HG02798 (cell line): ENCODE measurements around the gene ELOVL7.
"Not testable (repeated sequence)": the region's sequence is repeated elsewhere in the genome, so short reads cannot be mapped to it uniquely, and the experiment has no call there.

ENCODE experiments used
- ATAC-seq: cut with Tn5 transposase; IDR thresholded peaks from one replicate; pipeline ENCODE4 v1.9.1; 2021; ENCODE audit warnings: mild to moderate bottlenecking; ENCODE audit not compliant: unreplicated experiment, poor library complexity

ELOVL7 gene

DNA sequence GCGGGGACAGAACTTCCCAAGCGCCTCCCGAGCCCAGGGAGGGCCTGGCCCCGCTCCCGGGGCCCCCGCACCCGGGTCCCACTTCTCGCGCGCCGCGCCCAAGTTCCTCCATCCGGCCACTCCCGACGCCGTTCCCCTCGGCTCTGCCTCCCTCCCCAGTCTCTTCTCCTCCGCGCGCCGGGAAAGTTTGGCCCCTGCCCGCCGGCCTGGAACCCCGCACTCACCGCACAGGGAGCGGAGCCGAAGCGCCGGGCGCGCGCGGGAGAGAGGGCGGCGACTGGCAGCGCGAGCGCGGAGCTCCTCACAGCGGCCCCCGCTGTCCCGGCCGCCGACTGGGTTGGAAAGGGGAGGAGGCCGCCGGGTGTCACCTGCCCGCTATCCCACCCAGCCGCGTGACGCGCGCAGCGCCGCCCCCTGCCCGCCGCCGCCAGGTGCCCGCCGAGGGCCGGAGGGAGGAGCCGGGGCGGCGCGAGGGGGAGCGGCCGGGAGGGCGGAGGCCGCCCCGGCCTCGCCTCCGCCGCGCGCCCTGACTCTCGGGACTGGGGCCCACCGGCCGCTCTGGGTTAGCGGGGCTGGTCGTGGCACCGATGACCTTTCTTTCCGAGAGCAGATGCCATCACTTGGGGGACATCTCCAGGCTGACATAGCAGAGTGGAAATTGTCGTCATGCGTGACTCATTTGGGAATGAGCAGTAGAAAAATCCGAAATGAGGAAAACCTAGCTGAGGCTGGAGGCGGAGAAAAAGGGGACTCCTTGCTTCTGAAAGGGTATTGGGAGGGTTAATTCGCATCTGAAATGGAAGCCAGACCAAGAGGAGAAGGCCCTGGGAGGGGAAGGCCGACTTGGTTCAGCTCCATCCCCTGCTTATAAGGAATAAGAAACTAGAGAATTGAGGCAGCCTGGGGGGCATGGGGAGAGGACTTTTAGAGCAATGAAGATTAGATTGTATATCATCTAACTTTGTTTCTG is at the start of gene ELOVL7:
Gene ELOVL7, minus strand, starts transcription at position 334 of the 970 bp plus-strand sequence. CDS start 56,872 bp downstream, outside the sequence.
- peak; percentile 94 for ATAC-seq

DNA sequence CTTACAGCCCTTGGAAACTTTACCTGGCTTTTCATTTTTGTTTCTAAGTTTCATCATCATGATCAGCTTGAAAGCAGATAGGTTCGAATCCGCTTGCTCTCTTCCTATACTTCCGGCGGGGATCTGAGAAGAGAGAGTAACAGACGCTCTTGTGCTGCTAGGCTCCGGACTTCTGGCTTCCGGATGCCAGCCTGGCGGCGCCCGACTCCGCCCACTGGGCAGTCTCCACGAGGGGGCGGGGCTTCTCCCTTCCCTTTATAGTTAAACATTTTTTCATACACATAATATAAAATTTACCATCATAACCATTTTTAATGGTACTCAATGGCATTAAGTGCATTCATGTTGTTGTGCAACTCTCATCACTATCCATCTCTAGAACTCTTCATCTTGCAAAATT is 49.5 kb upstream of the ELOVL7 start:
- no peak for ATAC-seq

DNA sequence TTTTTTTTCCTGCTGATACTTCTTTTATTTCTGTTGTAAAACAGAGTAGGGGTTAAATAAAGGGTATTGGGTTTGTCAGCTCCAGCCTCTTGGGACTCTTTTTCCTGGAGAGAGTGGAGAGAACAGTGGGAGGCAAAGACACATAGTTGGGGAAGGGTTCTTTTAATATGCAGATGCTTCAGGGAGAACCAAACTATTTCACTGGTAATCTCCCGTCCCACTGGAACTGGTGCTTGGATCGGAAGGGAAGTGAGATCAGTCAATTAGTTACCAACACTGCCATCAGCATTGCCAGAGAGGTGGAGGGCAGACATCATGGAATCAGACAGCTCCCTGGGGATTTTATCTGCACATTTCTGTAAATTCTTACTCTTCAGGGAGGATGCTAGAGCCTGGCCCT is 47.6 kb upstream of the ELOVL7 start:
- no peak for ATAC-seq

DNA sequence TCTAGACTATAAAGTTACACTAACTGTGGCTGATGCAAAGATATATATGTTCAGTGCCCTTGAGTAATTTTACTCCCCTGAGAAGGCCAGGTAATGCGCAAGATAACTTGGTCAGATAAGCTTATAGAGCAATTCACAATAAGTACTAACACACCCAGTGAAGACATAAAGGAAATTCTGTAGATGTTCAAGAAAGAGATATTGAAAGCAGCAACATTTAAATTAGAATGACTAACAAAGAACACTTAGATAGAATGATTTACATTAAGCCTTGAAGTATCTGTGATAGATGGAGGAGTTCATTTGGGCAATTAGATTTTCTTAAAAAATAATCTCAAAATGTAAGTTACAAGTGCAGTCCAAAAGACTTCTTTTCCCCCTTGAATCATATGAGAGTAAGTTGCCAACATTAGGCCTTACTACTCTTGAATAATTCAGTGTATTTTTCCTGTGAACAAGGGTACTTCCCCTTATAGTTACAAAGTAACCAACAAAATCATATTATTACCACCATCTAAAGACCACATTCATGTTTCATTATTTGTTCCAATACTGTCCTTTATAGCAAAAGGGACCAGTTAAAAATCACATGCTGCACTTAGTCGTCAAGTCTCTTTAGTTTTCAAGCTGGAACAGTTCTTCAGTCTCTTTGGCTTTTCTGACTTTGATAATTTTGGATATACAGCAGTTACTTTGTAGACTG is 44.4 kb upstream of the ELOVL7 start:
- ATAC-seq: peak; percentile 56

DNA sequence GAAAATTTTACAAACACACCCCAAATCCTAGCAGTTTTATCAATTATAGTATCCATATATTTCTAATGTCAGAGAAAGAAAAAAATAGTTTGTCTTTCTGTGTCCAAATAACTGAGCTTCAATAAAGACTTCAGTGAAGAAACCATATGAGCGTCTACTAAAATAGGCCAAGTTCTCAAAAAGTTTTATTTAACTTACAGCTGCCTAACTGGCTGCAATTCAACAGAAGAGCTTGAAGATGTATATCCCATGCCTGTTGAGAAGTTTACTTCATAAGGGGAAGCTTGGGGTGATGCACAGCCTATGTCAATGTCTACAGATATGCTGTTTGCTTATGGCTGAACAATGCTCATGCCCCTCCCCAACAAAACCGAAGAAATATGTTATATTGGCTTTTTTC is 43.7 kb upstream of the ELOVL7 start:
- no peak for ATAC-seq

DNA sequence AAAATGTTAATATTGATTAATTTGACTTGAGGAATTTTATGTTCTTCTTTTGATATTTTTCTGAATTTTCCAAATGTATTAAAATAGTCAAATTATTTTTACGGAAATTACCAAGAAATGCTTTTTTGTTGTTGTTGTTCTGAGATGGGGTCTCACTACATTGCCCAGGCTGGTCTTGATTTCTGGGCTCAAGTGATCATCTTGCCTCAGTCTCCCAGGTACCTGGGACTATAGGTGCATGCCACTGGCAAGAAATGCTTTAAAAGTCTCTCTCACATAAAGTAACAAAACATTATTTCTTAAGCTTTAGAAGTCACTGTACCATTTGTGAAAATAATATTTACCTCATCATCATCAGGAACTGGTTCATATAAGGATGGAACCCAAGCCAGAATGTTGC is 43.0 kb upstream of the ELOVL7 start:
- ATAC-seq: no peak

DNA sequence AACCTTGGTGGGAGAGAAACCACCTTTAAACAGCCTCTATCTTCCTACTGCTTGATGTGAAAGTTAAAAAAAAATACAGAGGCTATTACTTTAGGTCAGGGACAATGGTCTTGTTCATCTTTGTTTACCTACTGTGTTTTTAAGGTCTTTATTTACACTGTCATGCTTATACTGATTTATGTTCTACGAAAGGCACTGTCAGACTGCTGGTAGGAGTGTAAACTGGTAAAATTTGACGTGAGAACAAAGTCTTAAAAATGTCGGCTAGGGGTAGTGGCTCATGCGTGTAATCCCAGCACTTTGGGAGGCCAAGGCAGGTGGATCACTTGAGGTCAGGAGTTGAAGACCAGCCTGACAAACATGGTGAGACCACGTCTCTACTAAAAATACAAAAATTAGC is 42.1 kb upstream of the ELOVL7 start:
- no peak for ATAC-seq

DNA sequence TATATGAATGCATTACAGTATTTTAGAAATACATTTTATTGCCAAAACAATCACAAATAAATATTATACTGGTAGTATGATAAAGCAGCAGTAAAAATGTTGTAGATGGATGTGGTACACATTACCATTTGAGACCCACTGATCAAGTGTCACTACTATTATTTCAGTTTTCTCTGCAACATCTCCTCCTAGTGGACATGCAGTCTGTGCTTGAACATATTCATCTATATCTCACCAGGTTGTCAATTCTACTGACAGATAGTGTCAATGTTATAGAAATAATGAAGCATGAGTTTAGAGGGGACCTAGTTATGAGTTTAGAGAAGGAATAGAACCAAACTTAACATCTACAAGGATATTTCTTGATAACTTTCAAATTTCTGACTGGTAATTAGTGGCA is 39.2 kb upstream of the ELOVL7 start:
- ATAC-seq: no peak

DNA sequence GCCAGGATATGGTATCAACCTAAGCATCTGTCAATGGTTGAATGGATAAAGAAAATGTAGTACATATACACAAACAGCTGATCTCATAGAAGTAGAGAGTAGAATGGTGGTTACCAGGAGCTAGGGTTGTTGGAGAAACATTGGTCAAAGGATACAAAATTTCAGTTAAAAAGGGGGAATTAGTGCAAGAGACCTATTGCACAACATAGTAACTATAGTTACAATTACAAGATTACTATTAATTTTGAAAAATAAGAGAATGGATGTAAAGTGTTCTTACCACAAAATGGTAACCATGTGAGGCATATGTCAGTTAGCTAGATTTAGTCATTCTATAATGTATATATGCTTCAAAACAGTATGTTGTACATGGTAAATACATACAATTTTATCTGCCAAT is 28.8 kb upstream of the ELOVL7 start:
- no peak for ATAC-seq

DNA sequence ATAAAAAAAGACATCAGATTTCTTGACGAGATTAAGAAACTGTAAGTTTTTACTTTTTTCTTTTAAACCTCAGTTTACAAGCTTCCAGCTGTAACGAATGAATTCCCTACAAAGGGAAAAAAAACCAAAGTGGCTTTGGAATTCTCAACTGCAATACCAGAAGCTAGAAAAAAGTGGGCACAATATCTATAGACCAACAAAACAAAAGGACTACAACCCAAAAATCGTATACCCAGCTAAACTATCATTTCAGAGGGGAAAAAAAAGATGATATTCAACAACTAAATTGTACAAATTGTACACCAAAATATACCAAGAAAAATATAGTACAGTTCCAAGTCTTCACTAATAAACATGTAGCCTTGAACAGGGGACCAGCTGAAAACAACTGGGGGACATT is 26.8 kb upstream of the ELOVL7 start:
- no peak for ATAC-seq

DNA sequence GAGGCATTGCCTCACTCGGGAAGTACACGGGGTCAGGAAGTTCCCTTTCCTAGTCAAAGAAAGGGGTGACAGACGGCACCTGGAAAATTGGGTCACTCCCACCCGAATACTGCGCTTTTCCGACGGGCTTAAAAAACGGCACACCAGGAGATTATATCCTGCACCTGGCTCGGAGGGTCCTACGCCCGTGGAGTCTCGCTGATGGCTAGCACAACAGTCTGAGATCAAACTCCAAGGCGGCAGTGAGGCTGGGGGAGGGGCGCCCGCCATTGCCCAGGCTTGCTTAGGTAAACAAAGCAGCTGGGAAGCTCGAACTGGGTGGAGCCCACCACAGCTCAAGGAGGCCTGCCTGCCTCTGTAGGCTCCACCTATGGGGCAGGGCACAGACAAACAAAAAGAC is 16.5 kb upstream of the ELOVL7 start:
- not testable (repeated sequence) for ATAC-seq

DNA sequence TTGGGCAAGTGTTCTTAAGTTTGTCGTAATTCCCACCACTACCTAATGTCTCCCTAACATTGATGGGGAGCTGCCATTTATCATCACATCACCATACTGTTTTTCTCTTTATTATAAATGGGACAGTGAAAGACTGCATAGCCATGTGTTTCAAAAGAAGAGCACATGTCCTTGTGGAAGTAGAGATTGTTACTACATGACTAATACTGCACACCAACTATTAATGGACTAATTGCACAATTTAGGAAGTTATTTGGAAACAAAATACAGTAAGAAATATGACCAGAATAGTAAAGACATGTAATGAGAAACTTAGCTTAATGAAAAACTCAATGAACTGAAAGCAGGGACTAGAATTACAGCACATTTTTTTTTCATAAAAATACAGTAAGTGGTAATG is 12.0 kb upstream of the ELOVL7 start:
- ATAC-seq: no peak

DNA sequence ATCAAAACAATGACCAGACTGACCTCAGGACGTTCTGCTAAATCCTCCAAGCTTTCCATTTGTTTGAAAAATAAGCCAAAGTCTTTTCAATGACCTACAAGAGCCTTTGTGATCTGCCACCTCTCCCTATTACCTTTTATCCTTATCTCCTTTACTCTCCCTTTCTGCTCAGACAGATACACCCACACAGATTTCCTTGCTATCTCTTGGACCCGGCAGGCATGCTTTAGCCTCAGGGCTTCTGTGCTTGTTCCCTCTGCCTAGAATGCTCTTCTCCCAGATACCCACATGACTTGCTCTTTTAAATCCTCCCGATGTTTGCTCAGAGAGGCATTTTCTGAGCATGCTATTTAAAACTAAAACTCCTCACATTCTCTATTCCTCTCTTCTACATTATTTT is 8.9 kb upstream of the ELOVL7 start:
- ATAC-seq: no peak

DNA sequence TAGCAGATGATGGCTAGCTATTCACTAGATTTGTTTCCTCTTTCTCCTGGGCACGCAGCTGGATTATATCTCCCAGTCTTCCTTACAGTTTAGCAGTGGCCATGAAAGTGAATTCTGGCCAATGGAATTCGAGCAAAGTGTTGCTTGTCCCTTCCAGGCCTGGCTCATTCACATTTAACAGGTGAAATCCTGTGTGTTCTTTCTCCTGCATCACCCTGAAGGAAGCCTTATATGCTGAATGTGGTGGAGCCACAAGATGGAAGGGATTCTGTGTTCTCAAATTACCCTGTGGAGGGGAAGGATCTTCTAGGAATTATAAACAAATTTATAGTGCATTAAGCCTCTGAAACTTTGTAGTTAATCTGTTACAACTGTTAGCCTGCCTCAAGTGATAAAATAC is 8.2 kb upstream of the ELOVL7 start:
- ATAC-seq: no peak

DNA sequence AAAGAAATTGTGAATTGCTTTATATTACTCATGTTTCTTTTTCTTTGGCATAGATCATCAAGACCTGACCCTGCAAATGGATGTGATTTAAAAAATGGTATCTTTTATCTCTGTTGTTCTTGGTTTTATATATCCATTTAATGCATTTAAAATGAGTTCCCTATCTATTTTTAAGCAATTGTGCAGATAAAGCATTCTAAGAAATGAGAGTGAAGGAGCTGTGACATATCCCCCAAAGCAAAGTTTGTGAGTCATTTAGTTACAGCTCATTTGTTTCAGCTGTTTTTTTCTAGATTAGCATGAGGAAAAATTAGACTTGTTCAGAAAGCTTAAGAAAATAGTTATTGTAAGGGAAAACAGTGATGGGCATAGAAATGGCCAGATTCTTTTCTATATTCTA is 7.6 kb upstream of the ELOVL7 start:
- no peak for ATAC-seq

DNA sequence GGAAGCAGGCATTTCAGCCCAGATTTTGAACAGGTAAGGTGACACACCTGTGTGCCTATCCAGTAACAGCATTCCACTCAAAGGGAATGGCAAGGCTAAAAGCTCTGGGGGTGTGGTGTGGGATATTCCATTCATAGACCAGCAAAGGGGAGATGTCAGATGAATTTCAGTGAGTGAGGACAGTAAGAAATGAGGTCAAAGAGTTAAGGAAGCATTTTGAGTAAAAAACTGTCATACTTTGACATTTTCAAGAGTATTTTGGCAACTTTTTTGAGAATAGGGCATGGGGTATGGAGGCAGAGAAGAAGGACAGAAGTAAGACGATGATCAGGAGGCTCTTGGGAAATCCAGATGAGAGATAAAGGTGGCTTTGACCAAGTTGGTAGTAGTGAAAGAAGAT is 2.2 kb upstream of the ELOVL7 start:
- ATAC-seq: no peak

DNA sequence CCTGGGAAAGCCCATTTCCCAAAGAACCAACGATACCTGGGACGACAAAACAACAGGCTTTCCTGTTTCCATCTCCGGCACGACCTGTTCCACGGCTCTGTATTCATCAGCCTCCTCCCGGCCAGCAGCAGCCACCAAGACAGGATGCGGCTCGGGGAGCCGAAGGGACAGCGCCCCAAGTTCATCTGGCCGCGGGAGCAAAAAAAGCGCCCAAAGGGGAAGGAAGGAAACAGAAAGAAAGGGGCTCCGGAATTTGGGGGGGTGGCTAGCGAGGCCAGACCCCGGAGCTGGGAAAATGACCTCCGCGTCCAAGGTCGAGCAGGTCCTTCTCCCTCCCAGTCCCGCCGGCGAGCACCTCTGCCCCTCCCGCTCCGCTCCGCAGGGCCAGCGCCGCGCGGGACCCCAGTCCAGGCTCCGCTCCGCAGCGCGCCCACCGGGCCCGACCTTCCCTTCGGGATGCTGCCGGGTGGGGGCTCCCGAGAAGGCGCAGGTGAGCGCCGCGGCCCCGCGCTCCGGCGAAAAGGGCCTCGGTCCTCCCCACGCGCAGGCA is 608 bp downstream of the ELOVL7 start:
- ATAC-seq: no peak

DNA sequence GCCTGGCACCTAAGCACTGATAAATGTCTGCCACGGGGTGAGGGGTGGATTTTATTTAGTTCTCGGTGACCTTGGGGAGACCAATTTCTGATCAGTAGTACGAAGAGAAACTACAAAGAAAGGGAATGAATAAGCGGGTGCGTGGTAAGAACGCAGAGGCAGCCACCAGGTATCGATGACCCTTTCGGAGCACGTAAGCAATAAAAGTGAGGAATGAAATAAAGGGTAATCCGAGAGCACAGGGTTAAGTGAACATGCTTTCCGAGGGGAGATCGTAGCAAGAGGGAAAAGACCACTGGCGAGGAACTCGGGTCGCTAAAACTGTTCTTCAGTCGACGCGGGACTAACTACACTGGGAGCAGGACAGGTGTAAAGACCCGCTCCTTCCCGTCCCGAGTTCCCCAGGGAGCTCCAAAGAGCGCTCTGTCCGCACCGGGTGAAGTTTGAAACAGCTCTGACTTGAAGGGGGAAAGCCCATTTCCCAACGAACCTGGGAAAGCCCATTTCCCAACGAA is 1.1 kb downstream of the ELOVL7 start:
- ATAC-seq: no peak

DNA sequence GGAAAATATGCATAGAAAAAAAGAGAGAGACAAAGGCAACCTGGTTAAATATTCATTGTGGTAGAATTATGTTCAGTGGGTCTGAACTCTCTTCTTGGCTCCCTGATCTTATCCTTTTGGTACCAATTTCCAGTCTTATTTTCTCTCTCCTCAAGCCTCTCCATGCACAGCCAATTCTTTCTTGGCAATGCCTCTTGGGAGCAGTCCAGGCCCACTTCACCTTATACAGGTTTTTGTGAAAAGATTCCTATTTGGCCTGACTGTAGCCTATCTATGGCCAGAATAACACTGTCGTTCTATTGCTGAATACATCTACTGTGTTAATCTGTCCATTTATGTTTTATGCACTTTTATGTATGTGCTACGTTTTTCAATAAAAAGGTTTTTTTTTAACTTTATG is 2.7 kb downstream of the ELOVL7 start:
- no peak for ATAC-seq

DNA sequence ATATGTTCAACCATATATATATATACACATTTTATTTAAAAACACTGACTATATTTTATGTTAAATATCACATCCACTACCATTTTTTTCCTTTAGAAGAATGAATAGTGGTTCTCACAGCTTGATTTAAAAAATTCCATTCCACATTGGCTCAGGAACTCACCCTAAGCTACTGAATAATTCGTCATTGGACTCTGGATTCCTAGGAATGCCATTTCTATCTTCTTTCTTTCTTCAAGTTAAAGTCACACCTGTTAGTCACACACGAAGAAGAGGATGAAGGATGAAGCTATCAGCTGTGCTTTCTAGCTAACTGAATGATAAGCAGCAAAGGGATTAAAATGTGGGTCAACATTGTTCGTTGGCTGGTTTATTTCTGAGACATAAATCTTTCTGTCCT is 7.9 kb downstream of the ELOVL7 start:
- no peak for ATAC-seq

DNA sequence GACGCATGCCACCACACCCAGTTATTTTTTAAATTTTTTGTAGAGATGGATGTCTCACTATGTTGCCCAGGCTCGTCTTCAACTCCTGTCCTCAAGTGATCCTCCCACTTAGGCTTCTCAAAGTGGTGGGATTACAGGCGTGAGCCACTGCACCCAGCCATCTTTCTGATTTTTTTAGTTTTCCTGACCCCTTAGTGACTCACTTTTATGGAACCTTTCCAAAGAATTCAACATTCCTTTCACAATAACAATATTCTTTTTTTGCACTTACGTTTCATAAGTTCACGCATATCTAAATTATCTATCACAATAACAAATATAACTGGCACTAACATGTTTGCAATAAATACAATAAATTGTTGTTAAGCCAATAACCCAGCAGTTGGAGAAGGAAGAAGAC is 8.5 kb downstream of the ELOVL7 start:
- ATAC-seq: no peak
